ENCODE results near the gene UBA52.

UBA52 gene

DNA sequence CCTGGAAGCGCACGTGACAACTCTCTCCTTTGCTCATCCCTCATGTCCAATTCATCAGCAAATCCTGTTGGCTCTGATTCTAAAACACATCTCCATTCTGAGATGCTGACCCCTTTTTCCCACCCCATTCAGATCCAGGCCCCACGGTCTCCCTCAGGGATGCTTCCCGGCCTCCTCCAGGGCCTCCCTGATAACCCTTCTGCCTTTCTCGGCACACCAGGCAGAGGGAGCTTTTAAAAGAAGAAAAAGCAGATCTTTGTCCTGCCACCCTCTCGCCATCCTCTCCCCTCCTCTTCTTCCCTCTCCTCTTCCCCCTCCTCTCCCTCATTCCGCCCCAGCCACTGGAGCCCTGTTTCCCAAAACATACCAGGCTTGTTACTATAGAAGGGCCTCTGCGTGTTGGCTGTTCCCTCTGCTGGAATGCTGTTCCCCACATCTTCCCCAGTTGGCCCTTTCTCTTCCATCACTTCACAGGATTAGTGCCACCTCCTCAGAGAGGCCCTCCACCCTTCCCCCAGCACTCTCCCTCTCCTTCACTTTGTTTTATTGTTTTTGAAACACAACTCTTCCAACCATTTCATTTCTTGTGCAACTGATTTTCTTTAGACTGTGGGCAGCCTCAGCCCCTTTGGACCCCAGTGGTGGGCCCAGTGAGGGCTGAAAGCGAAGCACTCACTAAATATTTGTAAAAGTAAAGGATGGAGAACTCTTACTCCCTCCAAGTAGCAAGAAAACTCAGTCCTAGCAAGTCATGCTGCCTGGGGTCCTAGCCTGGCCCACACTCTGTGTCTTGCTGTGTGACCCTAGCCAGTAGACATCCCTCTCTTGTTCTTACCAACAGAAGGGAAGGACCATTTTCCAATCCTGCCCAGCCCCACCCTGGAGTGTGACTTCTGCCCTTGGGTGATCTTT is 37.4 kb downstream of the UBA52 start:
- DNase-seq (ENCODE audit: low spot score): no peak

DNA sequence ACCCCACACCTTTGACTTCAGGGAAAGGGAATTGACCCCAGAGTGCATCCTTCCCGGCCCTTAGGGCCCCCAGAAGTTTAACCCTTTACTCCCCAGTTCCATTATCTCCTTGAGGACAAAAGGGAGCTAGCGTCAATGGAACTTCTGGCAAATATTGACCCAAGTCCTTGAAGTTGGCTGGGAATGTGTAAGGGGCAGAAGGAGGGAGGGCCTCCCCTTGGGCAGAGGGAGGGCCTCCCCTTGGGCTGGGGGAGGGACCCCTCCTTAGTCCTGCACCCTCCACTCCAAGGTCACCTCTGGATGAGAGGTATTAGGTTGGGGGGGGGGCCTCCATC is 38.0 kb downstream of the UBA52 start:
- DNase-seq (ENCODE audit: low spot score): no peak

DNA sequence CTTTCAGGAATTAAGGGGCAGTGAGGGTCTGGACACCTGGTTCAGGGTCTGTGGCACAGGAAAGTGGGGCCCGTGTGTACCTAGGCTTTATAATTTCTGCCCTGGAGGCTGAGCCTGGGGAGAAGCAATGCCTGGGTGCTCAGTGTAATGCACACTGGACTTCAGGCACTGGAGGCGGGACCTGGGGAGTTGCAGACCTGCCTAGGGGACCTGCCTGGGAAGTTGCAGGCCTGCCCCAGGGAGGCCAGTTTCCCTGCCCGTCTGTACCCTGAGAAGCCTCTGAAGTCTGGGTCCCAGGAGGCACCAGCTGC is 38.5 kb downstream of the UBA52 start:
- DNase-seq (ENCODE audit: low spot score): no peak

DNA sequence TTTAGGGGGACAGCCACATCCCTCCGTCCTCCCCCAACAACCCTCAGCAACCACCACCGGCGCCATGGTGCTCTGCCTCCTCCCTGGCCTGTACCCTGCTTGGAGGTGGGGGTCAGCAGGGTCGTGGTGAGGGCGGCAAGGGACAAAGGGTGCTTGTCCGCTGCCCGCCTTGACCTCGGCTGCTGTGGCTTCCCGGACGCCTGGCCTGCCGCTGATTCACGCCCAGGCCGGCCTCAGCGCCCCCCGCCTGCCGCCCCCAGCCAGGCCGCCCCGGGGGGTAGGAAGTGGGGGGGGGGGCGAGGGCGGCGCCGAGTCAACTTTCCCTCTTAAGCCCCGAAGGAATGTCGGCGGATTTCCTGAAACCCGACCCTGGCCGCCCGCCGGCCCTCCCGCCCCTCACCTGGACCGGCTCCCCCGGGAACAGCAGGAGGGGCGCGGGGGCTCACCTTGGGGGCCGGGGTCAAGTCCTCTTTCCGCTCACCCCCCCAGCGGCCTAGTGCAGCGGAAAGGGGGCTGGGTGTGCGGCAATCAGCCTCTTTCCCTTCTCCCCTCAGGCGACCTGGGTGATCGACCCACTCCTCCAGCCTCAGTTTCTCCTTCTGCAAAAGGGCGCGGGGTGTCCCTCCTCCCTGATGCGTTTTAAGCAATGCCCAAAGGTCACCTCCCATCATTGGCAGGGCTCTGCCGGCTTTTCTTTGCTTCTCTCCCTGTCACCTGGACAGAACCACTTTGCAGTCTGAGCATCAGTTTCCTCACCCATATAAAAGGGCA is 39.1 kb downstream of the UBA52 start:
- DNase-seq (ENCODE audit: low spot score): no peak

DNA sequence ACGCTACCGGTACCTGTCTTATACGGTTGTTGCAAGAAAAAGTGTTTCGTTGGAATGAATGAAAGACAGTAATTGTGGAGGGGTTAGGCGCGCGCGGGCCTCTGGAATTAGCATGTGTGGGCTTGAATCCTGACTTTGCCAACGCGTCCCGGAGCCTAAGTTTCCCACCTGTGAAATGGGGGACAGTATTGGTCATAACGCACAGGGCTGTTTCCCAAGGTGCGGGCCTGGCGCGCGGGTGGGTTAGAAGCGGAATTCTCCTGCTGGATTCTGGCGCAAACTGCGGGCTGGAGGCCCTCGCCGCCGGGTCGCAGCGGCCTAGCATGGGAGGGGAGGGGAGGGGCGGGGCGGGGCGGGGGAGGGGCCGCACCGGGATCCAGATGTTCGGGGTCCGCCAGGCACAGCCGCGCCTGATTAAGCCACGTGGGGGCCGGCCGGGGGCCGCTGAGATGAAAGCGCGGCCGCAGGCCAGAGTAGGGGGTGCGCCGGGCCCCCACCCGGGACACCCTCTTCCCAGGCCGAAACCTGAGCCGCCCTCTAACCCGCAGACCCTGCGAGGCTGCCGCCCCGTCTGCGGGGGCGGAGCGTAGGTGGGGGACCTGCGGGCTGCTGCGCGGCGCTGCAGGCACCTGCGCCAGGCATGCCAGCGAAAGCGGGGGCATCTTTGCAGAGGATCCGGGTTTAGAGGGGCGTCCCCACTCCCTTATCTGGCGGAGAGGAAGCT is 39.8 kb downstream of the UBA52 start:
- peak; percentile 77 for DNase-seq (ENCODE audit: low spot score)

DNA sequence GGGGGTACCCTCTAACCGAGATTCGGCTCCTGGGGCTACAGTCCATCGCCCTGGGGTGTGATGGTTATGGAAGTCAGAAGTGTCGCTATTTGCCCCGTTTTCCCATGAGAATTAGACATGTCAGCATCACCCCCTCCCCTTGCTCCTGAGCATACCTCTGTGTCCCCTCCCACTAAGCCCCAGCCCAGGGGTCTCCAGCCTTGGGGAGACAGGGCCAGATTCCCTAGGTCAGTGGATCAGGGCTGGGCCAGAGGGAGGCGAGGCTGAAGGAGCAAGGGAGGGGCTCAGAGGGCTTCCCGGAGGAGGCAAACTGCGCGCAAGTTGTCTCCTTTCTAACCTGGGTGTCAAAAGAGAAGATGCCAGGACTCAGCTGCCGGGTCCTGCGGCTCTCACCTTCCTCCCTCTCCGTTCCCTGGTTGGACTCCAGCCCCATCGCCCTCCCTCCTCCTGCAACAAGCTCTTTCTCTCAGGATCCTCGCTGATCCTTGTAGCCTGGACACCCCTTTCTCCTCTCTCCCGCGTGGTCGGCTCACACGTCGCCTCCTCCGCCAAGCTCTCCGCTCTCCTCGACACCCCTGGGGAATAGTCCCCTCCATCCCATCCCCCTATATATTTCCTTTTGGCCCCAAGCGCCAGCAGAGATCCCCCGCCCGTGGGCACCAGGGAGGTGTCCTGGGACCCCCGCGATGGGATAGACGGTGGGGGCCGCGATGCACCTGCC is 40.6 kb downstream of the UBA52 start:
- no peak for DNase-seq (ENCODE audit: low spot score)

DNA sequence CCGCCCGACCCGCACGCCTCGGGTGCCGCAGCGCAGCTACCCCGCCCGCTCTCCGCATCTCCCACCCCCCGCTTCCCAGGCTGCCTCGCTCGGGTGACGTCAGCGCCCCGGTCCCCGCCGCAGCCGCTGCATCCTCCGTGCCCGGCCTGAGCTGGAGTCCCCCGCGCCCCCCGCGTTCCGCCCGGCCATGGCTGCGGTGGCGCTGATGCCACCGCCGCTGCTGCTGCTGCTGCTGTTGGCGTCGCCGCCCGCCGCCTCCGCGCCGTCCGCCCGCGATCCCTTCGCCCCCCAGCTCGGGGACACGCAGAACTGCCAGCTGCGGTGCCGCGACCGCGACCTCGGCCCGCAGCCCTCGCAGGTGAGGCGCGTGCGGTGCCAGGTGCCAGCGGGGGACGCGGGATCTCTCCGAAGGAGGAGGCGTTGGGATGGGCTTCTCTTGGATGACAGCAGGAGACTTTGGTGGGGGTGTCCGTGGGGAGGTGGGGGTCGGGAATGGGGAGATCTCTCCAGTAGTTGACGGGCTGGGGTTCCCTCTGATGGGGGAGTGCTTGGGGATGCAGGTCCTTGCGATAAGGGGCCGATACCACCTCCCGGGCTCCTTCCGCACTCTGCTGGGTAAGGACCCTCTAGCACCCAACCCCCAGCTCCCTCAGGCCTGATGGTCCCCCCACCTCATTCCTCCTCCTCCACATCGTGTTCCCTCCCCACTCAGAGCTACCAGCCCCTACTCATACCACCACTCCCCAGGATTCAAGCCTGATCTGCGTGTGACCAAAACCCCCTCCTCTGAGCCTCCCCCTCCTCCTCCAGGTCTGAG is 41.3 kb downstream of the UBA52 start, which contains the start of gene TMEM59L:
Gene TMEM59L (plus strand): TSS at position 99 of the 817 bp plus-strand sequence. CDS start 89 bp downstream, at position 188.
- DNase-seq (ENCODE audit: low spot score): no peak

DNA sequence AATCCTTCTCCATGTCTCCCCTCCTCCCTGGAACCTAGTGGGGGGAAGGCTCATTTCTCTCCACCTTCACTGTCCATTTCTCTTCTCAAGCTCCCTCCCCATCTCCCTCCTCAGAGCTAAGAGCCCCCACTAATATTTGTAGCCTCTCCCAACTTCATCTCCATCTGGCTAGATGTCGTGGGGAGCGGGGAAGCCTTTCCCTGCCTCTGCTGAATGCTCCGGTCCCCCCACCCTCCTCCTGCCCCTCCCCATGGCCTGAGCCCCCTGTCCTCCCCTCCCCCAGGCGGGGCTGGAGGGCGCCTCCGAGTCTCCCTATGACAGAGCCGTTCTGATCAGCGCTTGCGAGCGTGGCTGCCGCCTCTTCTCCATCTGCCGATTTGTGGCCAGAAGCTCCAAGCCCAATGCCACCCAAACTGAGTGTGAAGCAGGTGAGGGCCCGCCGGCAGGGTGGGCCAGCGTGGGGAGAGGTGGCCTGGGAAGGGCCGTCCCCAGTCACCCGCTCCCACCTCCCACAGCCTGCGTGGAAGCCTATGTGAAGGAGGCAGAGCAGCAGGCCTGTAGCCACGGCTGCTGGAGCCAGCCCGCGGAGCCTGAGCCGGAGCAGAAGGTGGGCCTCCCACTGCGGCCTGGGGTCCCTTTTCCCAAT is 42.1 kb downstream of the UBA52 start:
- DNase-seq (ENCODE audit: low spot score): no peak

DNA sequence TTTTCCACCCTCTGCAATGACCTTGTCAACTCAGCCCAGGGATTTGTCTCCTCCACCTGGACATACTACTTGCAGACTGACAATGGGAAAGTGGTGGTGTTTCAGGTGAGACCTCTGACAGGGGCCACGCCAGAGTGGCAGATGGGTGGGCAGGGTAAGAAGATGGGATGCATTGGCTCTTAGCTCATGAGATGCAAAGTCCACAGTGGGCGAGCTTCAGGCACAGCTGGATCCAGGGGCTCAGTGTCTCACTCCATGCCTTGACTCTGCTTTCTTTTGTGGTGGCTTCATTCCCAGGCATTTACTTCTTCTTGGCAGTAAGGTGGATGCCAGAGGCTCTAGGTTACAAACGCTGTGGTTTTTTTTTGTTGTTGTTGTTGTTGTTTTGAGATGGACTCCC is 44.4 kb downstream of the UBA52 start:
- DNase-seq (ENCODE audit: low spot score): no peak

DNA sequence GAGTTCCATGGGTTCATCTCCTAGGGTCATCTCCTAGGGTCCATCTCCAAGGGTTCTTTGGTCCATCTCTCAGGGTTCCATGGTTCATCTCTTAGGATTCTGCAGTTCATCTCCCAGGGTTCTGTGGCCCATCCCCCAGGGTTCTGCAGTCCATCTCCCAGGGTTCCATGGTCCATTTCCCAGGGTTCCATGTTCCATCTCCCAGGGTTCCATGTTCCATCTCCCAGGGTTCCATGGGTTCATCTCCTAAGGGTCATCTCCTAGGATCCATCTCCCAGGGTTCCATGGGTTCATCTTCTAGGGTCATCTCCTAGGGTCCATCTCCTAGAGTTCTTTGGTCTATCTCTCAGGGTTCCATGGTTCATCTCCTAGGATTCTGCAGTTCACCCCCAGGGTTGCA is 45.9 kb downstream of the UBA52 start:
- DNase-seq (ENCODE audit: low spot score): no peak

DNA sequence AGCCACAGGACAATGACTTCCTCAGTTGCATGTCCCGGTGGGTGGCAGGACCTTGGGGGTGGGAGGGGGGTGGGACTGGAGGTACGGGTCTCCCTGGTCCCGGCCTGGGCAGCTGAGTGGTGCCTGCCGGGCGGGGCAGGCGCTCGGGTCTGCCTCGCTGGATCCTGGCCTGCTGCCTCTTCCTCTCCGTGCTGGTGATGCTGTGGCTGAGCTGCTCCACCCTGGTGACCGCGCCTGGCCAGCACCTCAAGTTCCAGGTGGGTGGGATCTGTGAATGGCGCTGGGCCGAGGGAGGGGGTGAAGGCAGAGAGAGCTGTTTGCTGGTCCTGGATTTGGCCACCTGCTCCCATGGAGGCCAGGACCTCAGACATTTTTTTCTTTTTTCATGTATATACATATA is 46.6 kb downstream of the UBA52 start:
- no peak for DNase-seq (ENCODE audit: low spot score)

DNA sequence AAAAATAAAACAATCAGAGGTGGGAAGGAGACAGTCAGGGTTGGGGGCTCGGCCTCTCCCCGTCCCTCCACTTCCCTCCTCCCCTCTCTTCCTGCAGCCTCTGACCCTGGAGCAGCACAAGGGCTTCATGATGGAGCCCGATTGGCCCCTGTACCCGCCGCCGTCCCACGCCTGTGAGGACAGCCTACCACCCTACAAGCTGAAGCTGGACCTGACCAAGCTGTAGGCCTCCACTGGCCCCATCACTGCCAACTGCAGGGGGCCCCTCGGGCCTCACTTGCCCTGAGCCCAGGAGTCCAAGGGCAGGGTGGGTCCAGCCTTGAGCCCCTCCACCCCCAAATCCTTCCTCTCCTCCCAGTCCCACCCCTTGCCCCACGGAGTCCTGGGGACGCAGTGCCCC is 48.7 kb downstream of the UBA52 start:
- DNase-seq (ENCODE audit: low spot score): no peak

DNA sequence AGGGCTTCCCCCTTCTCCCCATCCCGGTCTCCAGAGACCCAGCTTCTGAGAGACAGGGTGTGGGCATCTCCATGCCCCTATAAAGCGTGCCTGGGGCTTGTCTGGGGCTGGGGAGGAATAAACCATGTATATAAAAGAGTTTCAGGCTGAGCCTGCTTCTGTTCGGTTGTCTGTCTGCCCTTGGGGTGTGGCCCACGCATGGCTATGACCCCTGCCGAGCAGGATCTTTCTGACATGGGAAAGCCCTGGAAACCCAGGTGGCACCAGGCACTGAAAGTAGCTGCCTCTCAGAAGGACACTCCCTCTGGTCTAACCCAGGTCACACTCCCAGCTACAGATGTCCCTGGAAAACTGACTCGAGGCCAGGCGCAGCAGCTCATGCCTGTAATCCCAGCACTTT is 49.2 kb downstream of the UBA52 start:
- DNase-seq (ENCODE audit: low spot score): no peak

DNA sequence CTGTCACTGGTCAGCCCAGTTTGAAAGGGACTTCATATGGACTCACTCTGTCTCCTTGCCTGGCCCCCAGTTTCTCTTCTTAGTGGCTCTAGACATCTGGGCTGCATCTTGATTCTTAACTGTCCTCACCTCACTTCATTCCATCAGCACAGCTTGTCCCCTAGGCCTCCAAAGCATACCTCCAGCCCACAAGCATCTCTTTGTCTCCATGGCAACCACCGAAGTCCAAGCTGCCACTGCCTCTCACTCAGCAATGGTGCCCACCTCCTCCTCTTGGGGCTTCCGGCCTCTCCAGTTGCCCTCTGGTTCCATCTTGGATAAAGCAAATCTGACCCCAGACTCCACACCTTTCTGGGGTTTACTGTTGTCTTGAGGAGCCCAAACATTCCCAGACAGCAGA is 55.2 kb downstream of the UBA52 start:
- no peak for DNase-seq (ENCODE audit: low spot score)

Measured in HuH-7.5 (cell line).